ENCODE results near the gene TRIM7. TPM values are rescaled to one million over a fixed set of nuclear protein-coding genes. Genes with fewer than 3 reads are reported as not detected.

Gene TRIM7
- total and polyA plus RNA-seq, 2 experiments from 2014 or later: 0.53 to 0.56 TPM

DNA sequence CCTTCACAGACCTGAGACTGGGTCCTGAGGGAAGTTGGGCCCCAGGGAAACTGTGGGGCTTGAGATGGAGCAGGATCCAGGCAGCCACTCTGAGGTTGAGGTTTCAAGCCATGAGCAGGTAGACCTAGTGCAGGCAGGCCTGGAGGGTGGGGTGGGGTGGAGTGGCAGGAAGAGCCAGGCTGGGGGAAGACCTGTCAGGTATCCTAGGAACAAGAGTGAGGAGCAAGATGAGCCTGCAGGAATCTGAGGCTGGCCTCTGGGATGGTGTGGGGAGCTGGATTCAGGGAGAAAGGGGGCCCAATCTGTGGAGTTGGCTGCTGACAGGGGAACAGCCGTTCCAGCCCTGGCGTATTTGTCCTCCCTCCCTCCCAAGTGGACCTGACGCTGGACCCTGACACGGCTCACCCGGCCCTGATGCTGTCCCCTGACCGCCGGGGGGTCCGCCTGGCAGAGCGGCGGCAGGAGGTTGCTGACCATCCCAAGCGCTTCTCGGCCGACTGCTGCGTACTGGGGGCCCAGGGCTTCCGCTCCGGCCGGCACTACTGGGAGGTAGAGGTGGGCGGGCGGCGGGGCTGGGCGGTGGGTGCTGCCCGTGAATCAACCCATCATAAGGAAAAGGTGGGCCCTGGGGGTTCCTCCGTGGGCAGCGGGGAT, 28.9 kb upstream of the TRIM7 start:
- peak overlapping the region; percentile 86; the same call in 1 of the 2 replicates for H3K27ac ChIP-seq (ENCODE audit: low read depth)
- peak; percentile 15 for ATAC-seq
- H3K36me3 Mint-ChIP-seq (ENCODE audit: low read depth): peaks cover 83% of the 10 kb centered on the region

GRCh38 chr5:181233088-181233800, 28.2 kb upstream of the TRIM7 start:
- no peak overlapping the region for H3K4me2 ChIP-seq
- no peak overlapping the region for H3K27ac ChIP-seq (ENCODE audit: low read depth)
- peaks cover 33% of the 10 kb centered on the region for H3K36me3 ChIP-seq (ENCODE audit: insufficient read depth)
- DNase-seq (ENCODE audit: low spot score) (no peak), ATAC-seq (no peak)
- H3K4me3 Mint-ChIP-seq: no peak overlapping the region; the same call in 2 of the 3 replicates
- H4K20me1 ChIP-seq (replicated peaks; ENCODE audit: insufficient read depth): peaks cover 24% of the 10 kb centered on the region
- peaks cover 76% of the 10 kb centered on the region for H3K36me3 Mint-ChIP-seq (ENCODE audit: low read depth)
- no peak overlapping the region for H3K27ac Mint-ChIP-seq
- H3K27me3 Mint-ChIP-seq (ENCODE audit: insufficient read depth, low read depth, poor library complexity): peaks cover 37% of the 10 kb centered on the region
- no peaks in the 10 kb centered on the region for H3K9me2 ChIP-seq (ENCODE audit: insufficient read depth)
- H3K9me3 Mint-ChIP-seq: peaks cover 6% of the 10 kb centered on the region; the same call in 1 of the 3 replicates
- H3F3A ChIP-seq (replicated peaks; ENCODE audit: low read depth): peaks cover 39% of the 10 kb centered on the region
- no peaks in the 10 kb centered on the region; the same call in none of the 2 replicates for H3K4me1 ChIP-seq (ENCODE audit: insufficient read depth)
- no peaks in the 10 kb centered on the region for H3K27me3 ChIP-seq (ENCODE audit: insufficient read depth)
- H3K4me3 ChIP-seq: no peak overlapping the region
- no peak overlapping the region for H2AFZ ChIP-seq
- peaks cover 4% of the 10 kb centered on the region for H3K79me2 ChIP-seq (replicated peaks; ENCODE audit: insufficient read depth)
- peaks cover 15% of the 10 kb centered on the region for H3K4me1 Mint-ChIP-seq
- TF ChIP-seq STAT1 (IDR thresholded peaks at IDR 0.05; ENCODE audit: unreplicated experiment) (no peak), ZNF114 (CRISPR knock-in tag; IDR thresholded peaks at IDR 0.05) (no peak), NANOG (IDR thresholded peaks at IDR 0.05; ENCODE audit: borderline replicate concordance) (no peak)
- TF ChIP-seq, protein P1, sequence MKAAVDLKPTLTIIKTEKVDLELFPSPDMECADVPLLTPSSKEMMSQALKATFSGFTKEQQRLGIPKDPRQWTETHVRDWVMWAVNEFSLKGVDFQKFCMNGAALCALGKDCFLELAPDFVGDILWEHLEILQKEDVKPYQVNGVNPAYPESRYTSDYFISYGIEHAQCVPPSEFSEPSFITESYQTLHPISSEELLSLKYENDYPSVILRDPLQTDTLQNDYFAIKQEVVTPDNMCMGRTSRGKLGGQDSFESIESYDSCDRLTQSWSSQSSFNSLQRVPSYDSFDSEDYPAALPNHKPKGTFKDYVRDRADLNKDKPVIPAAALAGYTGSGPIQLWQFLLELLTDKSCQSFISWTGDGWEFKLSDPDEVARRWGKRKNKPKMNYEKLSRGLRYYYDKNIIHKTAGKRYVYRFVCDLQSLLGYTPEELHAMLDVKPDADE (IDR thresholded peaks at IDR 0.05): no peak
- TF ChIP-seq, protein P2, sequence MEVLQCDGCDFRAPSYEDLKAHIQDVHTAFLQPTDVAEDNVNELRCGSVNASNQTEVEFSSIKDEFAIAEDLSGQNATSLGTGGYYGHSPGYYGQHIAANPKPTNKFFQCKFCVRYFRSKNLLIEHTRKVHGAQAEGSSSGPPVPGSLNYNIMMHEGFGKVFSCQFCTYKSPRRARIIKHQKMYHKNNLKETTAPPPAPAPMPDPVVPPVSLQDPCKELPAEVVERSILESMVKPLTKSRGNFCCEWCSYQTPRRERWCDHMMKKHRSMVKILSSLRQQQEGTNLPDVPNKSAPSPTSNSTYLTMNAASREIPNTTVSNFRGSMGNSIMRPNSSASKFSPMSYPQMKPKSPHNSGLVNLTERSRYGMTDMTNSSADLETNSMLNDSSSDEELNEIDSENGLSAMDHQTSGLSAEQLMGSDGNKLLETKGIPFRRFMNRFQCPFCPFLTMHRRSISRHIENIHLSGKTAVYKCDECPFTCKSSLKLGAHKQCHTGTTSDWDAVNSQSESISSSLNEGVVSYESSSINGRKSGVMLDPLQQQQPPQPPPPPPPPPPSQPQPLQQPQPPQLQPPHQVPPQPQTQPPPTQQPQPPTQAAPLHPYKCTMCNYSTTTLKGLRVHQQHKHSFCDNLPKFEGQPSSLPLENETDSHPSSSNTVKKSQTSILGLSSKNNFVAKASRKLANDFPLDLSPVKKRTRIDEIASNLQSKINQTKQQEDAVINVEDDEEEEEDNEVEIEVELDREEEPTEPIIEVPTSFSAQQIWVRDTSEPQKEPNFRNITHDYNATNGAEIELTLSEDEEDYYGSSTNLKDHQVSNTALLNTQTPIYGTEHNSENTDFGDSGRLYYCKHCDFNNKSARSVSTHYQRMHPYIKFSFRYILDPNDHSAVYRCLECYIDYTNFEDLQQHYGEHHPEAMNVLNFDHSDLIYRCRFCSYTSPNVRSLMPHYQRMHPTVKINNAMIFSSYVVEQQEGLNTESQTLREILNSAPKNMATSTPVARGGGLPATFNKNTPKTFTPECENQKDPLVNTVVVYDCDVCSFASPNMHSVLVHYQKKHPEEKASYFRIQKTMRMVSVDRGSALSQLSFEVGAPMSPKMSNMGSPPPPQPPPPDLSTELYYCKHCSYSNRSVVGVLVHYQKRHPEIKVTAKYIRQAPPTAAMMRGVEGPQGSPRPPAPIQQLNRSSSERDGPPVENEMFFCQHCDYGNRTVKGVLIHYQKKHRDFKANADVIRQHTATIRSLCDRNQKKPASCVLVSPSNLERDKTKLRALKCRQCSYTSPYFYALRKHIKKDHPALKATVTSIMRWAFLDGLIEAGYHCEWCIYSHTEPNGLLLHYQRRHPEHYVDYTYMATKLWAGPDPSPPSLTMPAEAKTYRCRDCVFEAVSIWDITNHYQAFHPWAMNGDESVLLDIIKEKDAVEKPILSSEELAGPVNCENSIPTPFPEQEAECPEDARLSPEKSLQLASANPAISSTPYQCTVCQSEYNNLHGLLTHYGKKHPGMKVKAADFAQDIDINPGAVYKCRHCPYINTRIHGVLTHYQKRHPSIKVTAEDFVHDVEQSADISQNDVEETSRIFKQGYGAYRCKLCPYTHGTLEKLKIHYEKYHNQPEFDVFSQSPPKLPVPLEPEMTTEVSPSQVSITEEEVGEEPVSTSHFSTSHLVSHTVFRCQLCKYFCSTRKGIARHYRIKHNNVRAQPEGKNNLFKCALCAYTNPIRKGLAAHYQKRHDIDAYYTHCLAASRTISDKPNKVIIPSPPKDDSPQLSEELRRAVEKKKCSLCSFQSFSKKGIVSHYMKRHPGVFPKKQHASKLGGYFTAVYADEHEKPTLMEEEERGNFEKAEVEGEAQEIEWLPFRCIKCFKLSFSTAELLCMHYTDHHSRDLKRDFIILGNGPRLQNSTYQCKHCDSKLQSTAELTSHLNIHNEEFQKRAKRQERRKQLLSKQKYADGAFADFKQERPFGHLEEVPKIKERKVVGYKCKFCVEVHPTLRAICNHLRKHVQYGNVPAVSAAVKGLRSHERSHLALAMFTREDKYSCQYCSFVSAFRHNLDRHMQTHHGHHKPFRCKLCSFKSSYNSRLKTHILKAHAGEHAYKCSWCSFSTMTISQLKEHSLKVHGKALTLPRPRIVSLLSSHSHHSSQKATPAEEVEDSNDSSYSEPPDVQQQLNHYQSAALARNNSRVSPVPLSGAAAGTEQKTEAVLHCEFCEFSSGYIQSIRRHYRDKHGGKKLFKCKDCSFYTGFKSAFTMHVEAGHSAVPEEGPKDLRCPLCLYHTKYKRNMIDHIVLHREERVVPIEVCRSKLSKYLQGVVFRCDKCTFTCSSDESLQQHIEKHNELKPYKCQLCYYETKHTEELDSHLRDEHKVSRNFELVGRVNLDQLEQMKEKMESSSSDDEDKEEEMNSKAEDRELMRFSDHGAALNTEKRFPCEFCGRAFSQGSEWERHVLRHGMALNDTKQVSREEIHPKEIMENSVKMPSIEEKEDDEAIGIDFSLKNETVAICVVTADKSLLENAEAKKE (CRISPR knock-in tag; IDR thresholded peaks at IDR 0.05): no peak

More for the DNA sequence above, 28.9 kb upstream of the TRIM7 start:
- Mint-ChIP-seq H3K4me3 (no peak overlapping the region), H3K27ac (no peak overlapping the region), H3K4me1 (peaks cover 19% of the 10 kb centered on the region), H3K9me3 (peaks cover 6% of the 10 kb centered on the region; the same call in 1 of the 3 replicates), H3K27me3 (ENCODE audit: insufficient read depth, low read depth, poor library complexity) (peaks cover 44% of the 10 kb centered on the region)
- H3K4me2 ChIP-seq: no peak overlapping the region
- no peaks in the 10 kb centered on the region for H3K27me3 ChIP-seq (ENCODE audit: insufficient read depth)
- peaks cover 39% of the 10 kb centered on the region for H3K36me3 ChIP-seq (ENCODE audit: insufficient read depth)
- peaks cover 31% of the 10 kb centered on the region for H4K20me1 ChIP-seq (replicated peaks; ENCODE audit: insufficient read depth)
- H3F3A ChIP-seq (replicated peaks; ENCODE audit: low read depth): peaks cover 46% of the 10 kb centered on the region
- no peak overlapping the region for H3K4me3 ChIP-seq
- no peak for DNase-seq (ENCODE audit: low spot score)
- H3K9me2 ChIP-seq (ENCODE audit: insufficient read depth): no peaks in the 10 kb centered on the region
- no peak overlapping the region for H2AFZ ChIP-seq
- peaks cover 10% of the 10 kb centered on the region for H3K79me2 ChIP-seq (replicated peaks; ENCODE audit: insufficient read depth)
- peaks cover 6% of the 10 kb centered on the region for H3K4me1 ChIP-seq (ENCODE audit: insufficient read depth)
- no peak for TF ChIP-seq ZNF114 (CRISPR knock-in tag; IDR thresholded peaks at IDR 0.05)
- TF ChIP-seq CREB1 (CRISPR knock-in tag; IDR thresholded peaks at IDR 0.05; ENCODE audit: low read depth): no peak
- TF ChIP-seq STAT1 (IDR thresholded peaks at IDR 0.05; ENCODE audit: unreplicated experiment): no peak
- TF ChIP-seq POLR2AphosphoS5 (IDR thresholded peaks at IDR 0.05; ENCODE audit: low read depth): no peak
- no peak for TF ChIP-seq ZNF331 (CRISPR knock-in tag; IDR thresholded peaks at IDR 0.05; ENCODE audit: low read depth)
- TF ChIP-seq EZH2phosphoT487 (IDR thresholded peaks at IDR 0.05; ENCODE audit: unreplicated experiment): no peak
- no peak for TF ChIP-seq JUNB (IDR thresholded peaks at IDR 0.05; ENCODE audit: unreplicated experiment)
- no peak for TF ChIP-seq CTCF (conservative IDR thresholded peaks at IDR 0.05; ENCODE audit: low read depth in 2 of 2)
